Ureter (tissue), 1 donor: ENCODE data around the gene ASB18. TPM values are rescaled to one million over a fixed set of nuclear protein-coding genes. Genes with fewer than 3 reads are reported as not detected.

Experiments used
- DNase-seq: peaks from one replicate; pipeline ENCODE4 v3.0.0-alpha.2; 2020; ENCODE audit warnings: low spot score
- total RNA-seq: library from RNA; stranded (reverse); gene quantifications from one replicate; pipeline ENCODE4 v1.2.4, GENCODE V29; 2023
- donor health status: DM: yes; HTN: yes; CAD: no.

The ASB18 gene
- total RNA-seq, 1 donor from 2014 or later, result not detected

- DNase-seq, result peak; percentile 5
Measured at GRCh38 chr2:236241181-236242056, 22.8 kb downstream of the ASB18 start.

DNA sequence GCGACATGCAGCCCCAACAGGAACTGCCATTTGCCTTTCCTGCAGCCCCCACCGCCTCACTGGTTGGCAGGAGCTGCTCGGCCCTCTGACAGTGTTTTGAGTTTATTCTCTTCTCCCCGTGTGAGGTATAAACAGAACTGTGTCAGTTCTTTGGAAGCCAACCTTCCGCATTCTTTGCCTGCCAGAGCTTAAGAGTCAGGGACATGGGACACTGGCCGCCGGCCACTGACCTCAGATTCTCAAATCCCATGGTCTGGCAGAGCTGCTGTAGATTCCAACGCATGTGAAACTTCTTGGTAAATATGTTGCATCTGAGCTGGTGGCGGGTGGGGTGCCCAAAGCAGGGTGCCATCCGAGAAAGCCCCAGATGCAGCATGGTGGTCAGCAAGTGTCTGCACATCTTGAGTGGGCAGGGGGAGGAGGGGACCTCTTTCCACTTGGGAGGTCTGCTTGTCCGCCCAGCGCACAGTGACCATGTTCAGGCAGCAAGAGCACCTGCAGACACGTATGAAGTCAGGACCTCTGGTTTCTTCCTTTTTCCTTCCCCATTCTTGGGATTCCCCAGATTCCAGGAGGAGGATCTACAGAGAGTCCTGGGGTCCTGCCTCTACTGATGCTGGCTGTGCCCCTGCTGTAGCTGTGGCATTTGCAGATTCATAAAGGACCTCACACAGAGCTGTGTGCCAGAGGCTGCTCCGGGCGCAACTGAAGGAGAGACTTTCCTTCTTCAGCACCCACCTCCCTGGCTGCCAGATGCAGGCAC, 23.8 kb downstream of the ASB18 start:
- DNase-seq, result peak; percentile 32

- peak; percentile 37 for DNase-seq
Measured at GRCh38 chr2:236239276-236240065, 24.7 kb downstream of the ASB18 start.

DNA sequence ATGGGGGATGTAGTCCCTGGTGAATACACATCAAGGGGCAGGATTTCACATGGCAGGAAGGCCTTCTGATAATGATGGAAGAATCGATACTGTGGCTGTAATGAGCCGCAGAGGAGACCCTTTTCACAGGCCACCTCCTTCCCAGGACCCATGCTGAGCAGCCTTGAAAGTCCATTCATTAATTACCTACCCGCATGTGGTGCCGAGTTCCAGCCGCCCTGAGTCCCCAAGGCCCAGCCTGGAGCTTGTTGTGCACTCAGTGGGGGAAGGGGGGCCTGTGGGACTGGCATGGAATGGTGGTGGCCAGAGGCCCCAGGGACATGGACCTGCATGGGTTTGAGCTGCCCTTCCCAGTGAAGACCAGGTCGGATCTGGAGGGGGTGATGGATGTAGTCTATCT, 25.5 kb downstream of the ASB18 start:
- DNase-seq, result peak; percentile 39

GRCh38 chr2:236237468-236238190, 26.6 kb downstream of the ASB18 start:
- peak; percentile 33 for DNase-seq

DNA sequence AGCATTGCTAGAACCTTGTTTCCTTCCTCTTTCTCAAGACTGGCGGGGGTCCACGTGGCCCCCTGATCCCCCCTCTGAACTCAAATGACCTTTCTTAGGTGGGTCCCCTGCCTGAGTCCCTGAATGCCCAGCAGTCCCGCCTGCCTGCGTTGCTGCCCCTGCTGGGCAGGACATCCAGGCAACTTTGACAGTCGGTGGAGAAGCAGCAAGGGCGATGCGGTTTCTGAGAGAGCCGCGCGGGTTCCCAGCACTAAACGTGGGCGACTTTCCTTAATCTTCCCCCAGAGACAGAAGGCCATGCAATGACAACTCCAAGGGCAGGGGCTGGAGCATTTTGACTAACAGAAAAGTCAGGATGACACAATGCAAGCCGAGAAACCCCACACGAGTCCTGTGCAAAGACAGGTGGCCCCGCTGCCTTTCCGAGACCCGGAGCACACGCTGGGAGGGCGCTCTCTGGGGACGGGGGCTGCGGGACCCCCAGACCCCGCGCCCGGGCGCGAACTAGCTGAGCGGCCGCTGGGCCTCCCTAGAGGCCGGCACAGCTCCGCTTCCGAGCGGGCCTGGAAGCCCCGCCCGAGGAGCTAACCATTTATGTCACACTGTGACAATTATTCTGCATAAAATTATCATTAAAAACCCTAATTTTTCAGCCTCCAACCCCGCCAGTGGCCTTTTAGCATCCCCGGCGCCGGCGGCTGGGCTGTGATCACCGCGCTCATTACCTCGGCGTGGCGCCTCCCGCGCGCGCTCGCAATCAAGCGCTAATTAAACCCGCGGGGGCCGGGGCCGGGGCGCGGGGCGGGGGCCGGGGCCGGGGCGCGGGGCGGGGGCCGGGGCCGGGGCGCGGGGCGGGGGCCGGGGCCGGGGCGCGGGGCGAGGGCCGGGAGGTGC, 27.4 kb downstream of the ASB18 start:
- peak; percentile 30 for DNase-seq

- no peak for DNase-seq
Measured at GRCh38 chr2:236229186-236229585, 35.0 kb downstream of the ASB18 start.

DNA sequence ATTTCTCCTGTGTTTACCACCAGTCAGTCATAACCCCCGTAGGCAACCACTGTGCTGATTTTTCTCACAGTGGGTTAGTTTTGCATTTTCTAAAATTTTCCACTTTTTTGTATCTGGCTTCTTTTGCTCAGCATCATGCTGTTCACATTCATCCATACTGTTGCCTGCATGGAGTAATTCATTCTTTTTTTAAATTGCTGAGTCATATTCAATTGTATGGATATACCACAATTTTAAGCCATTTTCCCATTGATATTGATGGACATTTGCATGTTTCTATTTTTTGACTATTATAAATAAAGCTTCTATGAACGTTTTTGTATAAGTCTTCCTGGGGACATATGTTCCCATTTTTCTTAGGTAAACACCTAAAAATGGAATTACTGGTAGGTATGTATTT, 40.5 kb downstream of the ASB18 start:
- DNase-seq, result no peak

GRCh38 chr2:236221798-236222197, 42.4 kb downstream of the ASB18 start:
- peak; percentile 26 for DNase-seq

DNA sequence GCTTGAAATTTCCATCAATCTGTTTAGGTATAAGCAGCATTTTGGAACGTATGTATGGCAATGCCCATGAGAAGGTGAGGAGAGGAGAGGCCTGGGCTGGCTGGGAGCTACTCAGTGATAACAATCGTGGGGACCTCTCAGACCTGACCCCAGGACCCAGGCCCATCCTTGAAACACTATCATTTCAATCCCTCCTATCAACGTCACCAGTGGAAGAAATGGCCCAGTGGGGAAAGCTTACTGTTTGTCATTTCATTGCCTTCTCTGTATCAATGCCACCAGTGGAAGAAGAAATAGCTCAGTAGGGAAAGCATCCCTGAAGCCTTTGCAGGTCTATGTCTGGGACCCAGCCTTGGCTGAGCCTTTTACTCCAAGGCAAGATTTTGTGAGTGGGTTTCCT, 44.8 kb downstream of the ASB18 start:
- peak; percentile 18 for DNase-seq

DNA sequence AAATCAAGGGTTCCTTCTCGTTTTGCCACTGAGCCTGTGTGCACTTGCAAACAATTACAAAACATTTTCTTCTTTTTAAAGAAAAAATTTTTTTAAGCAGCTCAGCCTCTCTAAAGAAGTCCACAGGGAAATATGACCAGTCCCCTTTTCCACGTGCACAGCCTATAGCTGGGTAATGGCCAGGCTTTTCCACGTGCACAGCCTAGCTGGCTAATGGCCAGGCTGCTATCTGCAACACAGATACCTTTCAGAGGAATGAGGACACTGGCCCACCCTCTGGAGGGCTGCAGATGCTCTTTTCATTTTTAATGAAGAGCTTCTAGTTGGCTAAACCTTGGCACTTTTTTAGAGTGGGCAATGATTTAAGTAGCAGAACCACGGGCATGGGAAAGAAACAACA, 46.3 kb downstream of the ASB18 start:
- DNase-seq, result peak; percentile 7

DNA sequence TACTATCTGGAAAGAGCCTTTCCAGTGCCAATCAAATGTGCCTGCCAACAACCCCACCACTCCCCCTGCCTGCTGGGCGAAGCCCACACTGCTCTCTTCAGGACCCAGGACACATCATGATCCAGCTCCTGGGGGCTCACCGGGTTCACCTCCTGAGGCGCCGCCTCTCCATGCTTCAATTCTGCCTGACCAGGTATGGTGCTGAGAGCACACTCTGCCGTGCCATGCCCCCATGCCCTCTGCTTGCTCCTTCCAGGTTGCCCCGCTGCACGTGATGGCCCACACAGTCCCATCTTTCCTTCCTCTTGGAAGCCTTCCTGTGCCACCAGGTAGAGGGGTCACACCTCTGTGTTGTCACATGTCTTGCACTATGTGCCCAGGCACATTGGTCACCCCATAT, 47.5 kb downstream of the ASB18 start:
- DNase-seq, result peak; percentile 34

DNA sequence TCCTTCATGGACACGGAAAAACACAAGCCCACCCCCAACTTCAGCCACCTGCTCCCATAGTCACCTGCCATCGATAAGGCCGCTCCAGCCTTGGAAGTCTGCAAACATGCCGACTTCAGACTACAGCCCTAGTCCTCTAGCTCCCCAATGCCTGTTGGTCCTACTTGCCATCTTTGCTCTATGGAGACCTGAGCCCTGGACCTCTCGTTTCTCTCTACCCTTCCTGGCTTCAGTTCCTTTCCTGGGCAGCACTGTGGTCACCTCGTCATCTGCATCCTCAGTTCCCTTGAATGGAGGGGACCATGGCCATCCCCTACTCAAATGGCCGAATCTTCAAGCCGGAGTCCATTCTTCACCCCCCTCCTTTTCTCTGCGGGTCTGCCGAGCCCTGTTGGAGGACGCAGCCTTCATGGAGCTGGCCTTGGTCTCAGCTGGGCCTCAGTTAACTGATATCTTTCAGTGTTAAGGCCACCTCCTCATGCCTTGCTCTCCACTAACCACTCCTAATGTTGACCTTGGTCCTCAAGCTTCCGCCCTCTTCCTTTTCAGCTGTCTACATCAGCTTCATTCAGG, 48.4 kb downstream of the ASB18 start:
- DNase-seq, result no peak

DNA sequence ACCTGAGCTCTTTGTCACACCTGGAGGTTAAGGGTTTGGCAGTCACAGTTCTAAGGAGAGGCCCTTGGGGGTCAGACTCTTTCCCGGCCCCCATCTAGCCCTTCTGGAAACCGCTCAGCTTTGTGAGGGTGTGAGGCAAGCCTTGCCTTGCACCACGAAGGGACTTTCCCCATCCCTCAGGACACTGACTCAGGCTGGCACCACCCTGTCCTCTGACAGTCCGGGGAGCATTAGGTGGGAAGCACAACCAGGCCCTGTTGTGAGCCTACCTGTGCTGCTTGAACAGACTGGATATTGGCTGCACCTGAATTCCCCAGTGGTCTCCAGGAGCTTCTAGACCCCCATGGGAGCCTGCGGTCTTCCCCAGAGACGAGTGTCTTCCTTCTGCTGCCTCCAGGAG, 49.0 kb downstream of the ASB18 start:
- DNase-seq, result peak; percentile 24

DNA sequence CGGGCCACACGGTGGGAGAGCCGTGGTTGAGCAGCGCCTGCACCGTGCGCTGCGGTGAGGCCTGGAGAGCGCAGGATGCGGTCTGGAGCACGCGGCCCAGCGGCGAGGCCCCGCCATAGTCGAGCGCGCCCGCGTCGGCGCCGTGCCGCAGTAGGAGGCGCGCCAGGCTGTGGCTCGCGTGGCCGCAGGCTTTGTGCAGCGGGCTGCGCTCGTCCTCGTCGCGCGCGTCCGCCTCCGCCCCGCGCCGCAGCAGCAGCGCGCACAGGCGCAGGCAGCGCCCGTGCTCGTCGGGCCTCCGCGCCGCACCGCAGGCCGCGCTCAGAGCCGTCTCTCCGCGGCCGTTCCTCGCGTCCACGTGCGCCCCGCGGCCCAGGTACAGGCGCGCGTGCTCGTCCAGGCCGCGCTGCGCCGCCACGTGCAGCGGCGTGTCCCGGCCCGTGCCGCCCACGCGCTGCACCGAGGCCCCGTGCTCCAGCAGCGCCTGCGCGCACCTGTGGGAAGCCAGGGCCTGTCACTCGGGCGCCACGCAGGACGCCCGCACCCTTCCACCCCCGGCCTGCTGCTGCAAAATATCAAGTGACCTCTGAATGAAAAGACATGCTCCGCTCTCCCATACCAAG, 49.7 kb downstream of the ASB18 start:
- DNase-seq, result peak; percentile 19

DNA sequence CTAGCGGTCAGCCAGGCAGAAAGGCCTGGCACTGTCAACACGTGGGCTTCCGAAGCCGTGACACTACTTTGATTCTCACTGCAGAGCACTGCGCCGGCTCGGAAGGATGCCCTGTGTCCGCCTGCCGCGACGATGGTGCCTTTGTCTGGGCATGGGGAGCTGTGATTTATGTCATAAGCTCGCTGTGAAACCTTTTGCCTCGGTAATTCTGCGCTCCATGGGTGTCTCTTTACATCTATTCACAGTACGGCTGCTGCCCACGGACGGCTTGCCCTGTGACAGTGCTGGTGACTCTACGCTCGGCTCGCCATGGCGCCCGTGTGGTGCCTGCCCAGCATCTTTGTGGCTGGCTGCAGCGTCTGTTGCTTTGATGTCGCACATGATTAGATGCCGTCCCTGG, 52.9 kb downstream of the ASB18 start:
- peak; percentile 29 for DNase-seq

DNA sequence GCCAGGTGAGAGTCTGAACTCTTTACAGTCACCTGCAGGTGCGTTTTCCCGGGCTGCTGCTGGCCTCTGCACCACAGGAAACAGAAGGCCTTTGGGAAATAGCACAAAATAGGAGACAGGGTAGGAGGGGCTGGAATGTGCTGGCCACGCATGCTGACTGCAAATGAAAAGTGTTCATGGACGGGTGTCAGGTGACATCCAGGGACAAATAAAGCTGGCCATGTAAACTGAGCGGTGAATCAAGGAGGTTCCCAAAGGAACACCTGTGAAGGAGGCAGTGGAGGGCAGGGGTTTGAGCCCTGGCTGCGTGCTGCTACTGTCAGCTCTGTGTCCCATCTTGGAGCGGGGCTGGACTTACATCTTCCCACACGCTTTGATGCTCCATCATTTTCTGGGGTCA, 53.7 kb downstream of the ASB18 start:
- peak; percentile 18 for DNase-seq

DNA sequence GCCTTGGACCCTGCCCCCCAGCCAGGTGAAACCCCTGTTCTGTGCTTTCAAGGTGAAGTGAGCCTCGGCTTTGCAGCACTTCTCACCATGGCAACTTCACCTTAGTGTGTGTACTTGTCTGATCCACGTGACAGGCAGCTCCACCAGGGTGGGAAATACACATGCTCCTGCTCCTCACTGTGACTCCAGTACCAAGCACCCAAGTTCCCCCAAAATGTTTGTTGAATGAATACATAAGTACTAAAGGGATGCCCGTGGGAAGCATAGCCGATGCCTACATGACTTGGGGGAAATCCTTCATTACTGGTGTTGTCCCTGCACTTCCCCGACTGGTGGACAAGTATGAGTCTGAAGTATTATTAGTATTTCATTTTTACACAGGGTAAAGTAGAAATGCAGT, 54.2 kb downstream of the ASB18 start:
- DNase-seq, result peak; percentile 20

DNA sequence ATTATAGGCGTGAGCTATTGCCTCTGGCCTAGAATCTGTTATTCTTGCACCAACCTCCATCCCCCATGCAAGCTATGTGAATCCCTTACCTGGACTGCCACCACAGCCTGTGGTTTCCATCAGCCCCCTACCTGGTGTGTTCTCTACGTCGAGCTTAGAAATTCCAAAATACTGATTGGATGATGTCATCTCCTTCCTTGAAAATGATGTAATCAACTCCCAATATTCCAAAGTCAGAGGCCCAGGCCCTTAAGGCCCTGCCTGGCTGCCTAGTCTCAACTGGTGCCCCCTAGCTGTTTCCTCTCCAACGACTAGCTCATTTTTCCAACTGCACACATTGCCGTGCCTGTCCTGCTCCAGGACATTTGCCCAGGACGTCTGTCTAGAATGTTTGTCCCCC, 54.7 kb downstream of the ASB18 start:
- peak; percentile 8 for DNase-seq
